RWPE1 (cell line): ENCODE measurements around the gene CGB3.
A peak's percentile ranks its signal among the peaks of the same experiment; 100 is the strongest.

Source experiments
- CTCF ChIA-PET: fragments of 350-600 bp; sonication (Branson Sonifier 250); formaldehyde crosslinking; extraction: SDS; loops from one replicate; lab custom pipeline; 2021; lab: Yijun Ruan, JAX
- POLR2A ChIA-PET: fragments of 400-600 bp; formaldehyde crosslinking; extraction: SDS; loops from one replicate; lab custom pipeline; 2020; ENCODE audit warnings: antibody characterized with exemption; ENCODE audit not compliant: low non-redundant PET; lab: Yijun Ruan, JAX
- DNase-seq: peaks from one replicate; pipeline ENCODE4 v3.0.0; 2012; ENCODE audit warnings: low spot score
- H3K27ac ChIP-seq: fragments of 450-650 bp; 2 replicates; pipeline ENCODE4 v1.5.1; 2017
- CTCF ChIP-seq: fragments of 450-650 bp; conservative IDR thresholded peaks from 2 replicates; pipeline ENCODE4 v1.5.1; 2017; ENCODE audit warnings: low read depth, mild to moderate bottlenecking

Gene CGB3

DNA sequence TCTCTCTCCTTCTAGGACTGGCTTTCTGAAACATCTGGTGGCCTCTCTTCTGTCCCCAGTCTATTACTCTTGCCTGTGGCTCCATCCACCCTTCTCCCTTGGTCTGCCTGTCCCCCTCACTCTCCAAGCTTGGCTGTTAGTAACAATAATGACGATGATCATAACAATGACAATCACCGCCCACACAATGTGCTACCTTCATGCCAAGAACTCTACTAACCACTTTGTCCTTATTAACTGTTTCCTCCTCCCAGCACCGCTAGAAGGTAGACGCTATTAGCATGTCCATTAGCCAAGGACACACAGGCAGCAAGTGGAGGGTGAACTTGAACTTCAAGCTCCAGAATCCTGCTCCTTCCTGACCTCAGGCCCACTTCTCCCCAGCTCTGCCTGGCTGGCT is 33.7 kb downstream of the CGB3 start:
- no peak for DNase-seq
- CTCF ChIA-PET = no interaction called here
- POLR2A ChIA-PET = no interaction called here
- TF ChIP-seq CTCF = no peak
- H3K27ac ChIP-seq = peak overlapping the region; percentile 91

GRCh38 chr19:48989701-48990291 is 34.3 kb downstream of the CGB3 start:
- no peak for TF ChIP-seq CTCF
- DNase-seq = no peak
- ChIA-PET POLR2A (no interaction called here), CTCF (no interaction called here)
- H3K27ac ChIP-seq = peak overlapping the region; percentile 31

DNA sequence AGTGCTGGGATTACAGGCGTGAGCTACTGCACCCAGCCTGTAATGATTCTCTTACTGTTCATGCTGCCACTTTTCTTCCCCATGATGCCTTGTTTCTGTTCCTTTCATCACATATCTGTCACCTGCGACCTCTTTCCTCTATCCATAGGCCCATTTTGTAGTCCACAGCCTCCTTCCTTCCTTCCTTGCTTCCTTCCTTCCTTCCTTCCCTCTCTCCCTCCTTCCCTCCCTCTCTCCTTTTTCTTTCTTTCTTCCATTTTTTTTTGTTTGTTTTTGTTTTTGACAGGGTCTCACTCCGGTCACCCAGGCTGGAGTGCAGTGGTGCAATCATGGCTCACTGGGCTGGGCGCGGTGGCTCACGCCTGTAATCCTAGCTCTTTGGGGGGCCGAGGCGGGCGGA is 35.3 kb downstream of the CGB3 start:
- ChIA-PET POLR2A (no interaction called here), CTCF (interaction anchor here (0.6 kb wide), 2 partner anchors 20 to 25 kb away, joined by 3 to 4 read pairs; no protein-coding TSS in a partner anchor)
- DNase-seq = no peak
- TF ChIP-seq CTCF = no peak
- H3K27ac ChIP-seq = peak overlapping the region; percentile 31; the same call in 1 of the 2 replicates

DNA sequence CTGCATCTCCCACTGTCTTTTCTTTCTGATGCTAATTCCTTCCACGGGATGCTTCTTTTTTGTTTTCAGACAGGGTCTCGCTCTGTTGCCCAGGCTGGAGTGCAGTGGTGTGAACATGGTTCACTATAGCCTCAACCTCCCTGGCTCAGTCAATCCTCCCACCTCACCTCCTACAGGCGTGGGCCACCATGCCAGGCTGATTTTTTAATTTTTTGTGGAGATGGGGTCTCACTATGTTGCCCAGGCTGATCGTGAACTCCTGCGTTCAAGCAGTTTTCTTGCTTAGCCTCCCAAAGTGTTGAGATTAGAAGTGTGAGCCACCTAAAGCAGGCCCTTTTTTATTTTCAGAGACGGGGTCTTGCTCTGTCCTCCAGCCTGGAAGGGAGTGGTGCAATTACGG is 35.8 kb downstream of the CGB3 start:
- ChIA-PET CTCF (interaction anchor here (0.6 to 1.9 kb wide), 3 partner anchors 9 to 200 kb away, joined by 4 to 6 read pairs (median 4); no protein-coding TSS in a partner anchor), POLR2A (no interaction called here)
- peak overlapping the region; percentile 31; the same call in 1 of the 2 replicates for H3K27ac ChIP-seq
- TF ChIP-seq CTCF = no peak
- DNase-seq = no peak

GRCh38 chr19:48987323-48987722 is 36.8 kb downstream of the CGB3 start:
- peak overlapping the region; percentile 33 for H3K27ac ChIP-seq
- ChIA-PET CTCF (interaction anchor here (0.6 to 1.9 kb wide), 2 partner anchors 8 to 15 kb away, joined by 4 read pairs; no protein-coding TSS in a partner anchor), POLR2A (no interaction called here)
- no peak for TF ChIP-seq CTCF
- DNase-seq = no peak

DNA sequence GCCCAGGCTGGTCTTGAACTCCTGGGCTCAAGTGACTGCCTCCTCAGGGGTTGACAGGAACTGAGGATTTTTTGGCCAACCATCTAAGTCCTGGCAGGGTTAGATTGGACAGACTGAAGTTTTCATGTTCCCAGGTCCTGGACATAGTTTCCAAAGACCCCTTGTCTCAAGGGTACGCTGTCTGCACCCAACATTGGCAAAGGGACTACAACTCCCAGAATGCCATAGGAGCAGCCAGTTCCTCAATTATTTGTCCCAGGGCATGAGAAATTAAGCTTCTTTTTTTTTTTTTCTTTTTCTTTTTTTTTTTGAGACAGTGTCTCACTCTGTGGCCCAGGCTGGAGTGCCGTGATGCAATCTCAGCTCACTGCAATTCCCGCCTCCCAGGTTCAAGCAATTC is 37.9 kb downstream of the CGB3 start:
- peak overlapping the region; percentile 33 for H3K27ac ChIP-seq
- CTCF ChIA-PET = no interaction called here
- POLR2A ChIA-PET = interaction anchor here (0.6 kb wide), 1 partner anchor 12 kb away, joined by 3 read pairs; no protein-coding TSS in a partner anchor
- DNase-seq = no peak
- TF ChIP-seq CTCF = no peak
